GM21367 (cell line): ENCODE measurements around the gene ZDHHC4.

Source experiments
- ATAC-seq: cut with Tn5 transposase; IDR thresholded peaks from one replicate; pipeline ENCODE4 v1.9.1; 2021; ENCODE audit not compliant: unreplicated experiment

The ZDHHC4 gene

GRCh38 chr7:6577369-6578113 is at the start of gene ZDHHC4:
TSS of gene ZDHHC4 (plus strand) at chr7:6577454. CDS start at chr7:6580562, 3,108 bp downstream.
- peak; percentile 94 for ATAC-seq

DNA sequence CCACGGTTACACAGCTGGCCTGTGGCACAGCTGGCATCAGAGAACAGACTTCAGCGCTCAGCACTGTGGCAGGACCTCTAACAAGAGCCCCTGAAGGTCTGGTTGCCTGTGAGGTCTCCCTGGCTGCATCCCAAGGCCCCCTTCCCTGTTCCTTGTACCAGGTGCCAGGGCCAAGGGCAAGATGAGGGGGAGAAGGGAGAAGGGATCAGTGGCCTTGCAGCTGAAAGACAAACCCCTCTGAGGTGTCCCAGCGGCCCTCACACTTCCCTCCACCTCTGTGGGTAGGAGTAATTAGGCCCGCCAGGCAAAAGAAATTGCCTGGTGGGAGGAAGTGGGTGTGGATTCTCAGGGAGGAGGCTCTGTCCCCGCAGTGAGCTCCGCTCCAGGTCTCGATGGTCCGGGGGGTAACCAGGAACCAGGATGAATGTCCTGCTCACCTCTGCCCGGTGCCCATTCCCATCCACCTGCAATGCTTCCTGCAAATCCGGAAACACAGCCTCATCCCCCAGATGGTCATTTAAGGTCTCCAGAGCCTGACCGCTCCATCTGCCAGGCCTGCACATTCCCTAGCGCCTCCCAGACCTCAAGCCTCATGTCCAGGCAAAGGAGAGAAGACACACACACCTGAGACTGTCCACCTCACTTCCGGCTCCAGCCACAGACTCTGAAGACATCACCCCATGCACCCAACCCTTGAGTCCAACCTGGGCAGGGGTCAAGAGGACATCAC is 48.7 kb upstream of the ZDHHC4 start:
- ATAC-seq: no peak

DNA sequence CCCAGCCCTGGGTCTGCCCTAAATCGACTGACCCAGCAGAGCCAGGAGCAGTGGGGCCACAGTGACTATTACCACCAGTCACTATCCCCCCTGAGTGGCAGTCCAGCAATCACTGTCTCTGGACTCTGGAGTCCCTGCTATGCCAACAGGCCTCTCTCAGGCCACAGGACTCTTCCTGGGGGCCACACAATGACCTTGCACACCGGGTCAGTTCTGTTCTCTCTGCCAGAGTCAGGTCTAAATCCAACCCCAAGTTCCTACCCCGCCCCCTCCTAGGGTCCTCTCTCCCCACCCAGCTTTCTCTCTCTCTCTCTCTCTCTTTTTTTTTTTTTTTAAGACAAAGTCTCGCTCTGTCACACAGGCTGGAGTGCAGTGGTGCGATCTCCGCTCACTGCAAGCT is 47.6 kb upstream of the ZDHHC4 start:
- ATAC-seq: no peak

DNA sequence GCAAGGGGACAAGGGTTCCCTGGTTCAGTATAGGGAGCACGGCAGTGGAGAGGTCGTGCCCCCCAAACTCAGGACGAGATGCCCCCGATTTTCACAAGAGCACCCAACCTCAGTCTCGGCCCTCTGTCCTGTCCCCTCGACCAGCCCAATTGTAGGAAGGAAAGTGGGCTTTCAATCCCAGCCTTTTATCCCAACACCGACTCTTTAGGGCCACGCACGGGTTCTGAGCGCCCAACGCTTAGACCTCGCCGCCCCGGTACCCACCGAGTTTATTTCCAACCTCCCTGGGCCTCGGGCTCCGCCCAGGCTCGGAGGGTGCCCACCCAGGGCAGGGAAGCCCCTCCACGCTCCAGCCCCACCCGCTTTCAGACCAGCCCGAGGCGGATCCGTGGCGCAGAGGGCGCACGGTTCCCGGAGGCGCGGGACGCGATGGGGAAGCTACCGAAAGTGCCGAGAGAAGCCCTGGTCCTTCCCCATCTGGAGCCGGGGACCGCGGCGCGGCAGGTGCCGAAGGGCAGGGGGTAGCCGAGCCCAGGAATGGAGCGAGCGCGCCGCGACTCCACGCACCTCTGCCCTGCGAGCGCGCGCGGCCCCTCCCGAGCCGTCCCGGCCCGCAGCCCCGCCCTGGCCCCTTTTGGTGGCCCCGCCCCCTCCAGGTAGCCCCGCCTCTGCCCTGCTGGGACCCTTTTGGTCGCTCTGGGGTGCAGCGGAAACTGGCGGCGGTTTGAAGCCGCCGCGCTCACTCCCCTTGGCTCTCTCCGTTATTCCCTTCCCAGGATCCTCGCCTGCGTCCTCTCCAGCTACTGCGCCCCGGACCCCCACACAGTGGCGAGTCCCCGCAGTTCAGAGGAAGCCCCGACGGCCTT is 46.4 kb upstream of the ZDHHC4 start:
- ATAC-seq: no peak

DNA sequence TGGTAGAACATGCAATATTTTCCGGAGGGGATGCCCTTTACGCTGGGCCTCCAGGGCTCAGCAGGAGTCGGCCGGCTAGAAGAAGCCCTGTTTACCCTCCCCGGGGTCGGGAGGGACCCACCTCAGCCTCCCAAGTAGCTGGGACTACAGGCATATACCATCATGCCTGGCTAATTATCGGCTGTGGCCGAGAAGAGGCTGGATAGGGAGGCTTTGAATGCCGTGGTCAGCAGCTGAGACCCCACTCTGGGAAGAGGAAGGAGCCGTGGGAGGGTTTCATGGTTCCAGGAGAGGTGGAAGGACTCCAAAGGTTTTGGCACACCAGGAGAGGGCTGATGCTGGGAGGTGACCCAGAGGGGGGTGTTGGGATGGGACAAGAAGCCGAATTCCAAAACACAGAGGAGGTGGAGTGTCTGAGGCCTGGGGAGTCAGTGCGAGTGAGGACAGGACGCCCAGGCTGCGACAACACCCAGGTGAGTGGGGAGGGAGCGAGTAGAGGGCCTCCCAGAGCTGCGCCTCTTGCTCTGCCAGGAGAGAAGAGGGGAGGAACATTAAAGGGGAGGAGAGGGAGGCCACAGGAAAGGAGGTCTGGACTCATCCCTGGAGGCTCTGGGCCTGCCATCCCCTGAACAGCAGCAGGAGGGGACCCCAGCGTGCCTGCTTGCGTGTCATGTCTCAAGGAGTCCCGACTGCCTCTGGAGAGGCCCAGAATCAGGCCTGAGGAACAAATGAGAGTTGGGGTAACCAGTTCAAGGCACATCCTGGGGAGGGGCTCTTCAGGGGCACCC is 45.6 kb upstream of the ZDHHC4 start:
- ATAC-seq: no peak

GRCh38 chr7:6532516-6532915 is 44.7 kb upstream of the ZDHHC4 start:
- ATAC-seq: no peak

DNA sequence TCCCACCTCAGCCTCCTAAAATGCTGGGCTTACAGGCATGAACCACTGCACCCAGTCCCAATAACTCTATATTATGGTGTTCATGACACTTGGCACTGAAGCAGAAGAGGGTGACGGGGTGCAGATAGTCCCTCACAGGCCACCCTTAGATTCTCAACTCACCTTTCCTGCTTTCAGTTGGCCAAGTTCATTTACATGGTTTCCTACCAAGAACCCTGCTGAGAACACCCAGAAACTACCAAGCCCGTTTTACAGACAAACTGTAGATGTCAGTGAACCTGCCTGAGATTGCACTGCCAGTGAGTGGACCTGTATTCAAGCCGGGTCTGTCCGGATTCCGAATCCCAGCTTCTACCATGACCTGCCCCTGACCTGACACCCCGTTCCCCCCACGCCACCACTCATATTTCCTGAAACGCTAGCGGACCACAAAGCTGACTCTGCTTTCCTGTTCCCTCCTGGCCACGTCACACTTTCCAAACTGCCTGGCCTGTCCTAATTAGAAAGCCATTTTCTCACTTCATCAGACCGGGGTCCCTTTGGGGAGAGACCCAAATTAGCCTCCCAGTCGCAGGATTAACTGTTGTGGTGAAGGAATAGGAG is 43.3 kb upstream of the ZDHHC4 start:
- ATAC-seq: no peak

GRCh38 chr7:6536262-6537260 is 40.7 kb upstream of the ZDHHC4 start:
- no peak for ATAC-seq

GRCh38 chr7:6542368-6542767 is 34.9 kb upstream of the ZDHHC4 start:
- ATAC-seq: no peak

DNA sequence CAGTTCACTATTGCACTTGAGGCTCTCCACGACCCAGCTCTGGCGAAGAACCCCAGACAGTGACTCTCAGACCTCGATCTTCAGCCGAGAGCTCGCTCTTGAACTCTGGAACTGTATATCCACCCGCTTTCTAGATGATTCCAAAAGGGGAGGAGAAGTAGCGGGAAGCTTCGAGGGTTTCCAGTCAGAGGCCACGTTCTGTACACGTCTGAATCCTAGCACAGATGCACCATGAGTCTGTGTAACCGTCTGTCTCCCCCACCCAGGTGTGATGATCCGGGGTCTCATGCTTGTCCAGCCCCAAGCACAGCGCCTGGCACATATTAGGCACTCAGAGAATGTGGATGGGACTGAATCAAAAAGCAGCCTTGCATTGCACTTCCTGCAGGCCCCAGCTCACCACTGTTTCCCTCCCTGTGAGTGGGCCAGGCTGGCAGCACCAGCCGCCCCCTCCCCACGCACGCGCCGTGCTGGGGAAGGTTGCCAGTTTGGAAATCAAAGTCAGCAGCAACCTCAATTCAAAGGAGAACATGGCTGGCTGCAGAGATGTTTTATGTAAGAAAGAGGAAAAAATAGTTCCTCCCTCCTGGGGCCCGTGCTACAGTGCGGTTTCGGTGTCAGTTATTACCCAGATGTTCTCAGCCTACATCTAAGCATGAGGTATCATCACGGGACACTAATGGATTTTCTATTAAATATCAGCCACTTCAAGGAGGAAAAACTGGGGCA is 31.7 kb upstream of the ZDHHC4 start:
- ATAC-seq: no peak

DNA sequence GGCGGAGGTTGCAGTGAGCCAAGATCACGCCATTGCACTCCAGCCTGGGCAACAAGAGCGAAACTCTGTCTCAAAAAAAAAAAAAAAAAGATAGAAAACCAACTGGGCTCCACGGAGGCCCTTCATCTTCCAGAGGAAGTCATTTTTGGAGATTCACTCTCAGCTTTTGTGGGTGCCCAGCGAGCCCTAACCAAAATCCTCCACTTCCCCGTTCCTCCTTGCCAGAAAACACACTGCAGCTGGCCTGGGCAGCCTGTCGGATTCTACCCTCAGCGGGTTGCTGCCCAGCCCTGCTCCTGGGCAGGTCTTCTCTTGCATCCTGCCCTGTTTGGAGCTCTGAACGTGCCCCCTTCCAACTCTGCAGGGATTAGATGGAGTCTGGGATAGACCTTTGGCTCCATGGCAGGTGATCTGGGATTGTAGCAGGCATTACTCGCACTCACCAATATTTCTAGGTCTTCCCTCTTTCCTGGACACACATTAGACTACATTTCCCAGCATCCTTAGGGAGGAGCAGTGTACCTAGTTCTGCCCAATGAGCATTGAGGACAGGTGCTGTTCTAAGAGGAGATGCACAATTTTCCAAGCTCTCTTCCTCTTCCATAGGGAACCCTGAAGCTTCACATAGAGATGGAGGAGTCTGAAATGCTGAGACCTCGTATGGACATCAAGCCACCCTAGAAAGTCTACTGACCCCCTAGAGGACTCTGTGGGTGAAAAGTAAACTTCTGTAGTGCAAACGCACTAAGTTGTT is 30.6 kb upstream of the ZDHHC4 start:
- ATAC-seq: no peak

GRCh38 chr7:6547400-6547799 is 29.9 kb upstream of the ZDHHC4 start:
- no peak for ATAC-seq

GRCh38 chr7:6551016-6551511 is 26.2 kb upstream of the ZDHHC4 start, which contains the start of gene GRID2IP:
TSS of gene GRID2IP (minus strand) at chr7:6551461. CDS start at chr7:6551436, 25 bp downstream.
- ATAC-seq: no peak

DNA sequence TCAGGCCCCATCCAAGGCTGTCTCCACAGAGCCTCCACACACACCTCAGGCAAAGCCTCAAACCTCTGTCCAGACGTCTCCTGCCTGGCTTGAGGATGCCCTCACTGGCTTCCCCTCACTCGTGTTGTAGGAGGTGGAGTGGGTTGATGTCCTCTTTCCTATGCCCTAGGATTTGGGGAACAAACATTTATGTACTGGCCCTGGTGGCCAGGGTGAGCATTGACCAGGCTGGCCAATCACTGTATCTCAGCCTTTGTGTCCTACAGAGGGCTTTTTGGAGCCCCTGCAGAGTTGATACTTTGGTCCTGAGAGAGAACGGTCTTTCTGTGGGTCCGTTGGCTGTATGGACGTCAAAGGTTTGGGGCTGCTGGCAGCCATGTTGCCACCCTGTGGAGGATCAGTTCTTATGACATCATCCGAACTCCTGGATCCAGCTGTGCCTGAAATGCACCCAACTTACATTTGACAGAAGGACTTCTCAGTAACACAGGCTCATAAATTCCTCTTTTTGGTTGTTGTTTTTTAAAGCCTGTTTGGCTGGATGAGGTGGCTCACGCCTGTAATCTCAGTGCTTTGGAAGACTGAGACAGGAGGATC is 23.7 kb upstream of the ZDHHC4 start:
- ATAC-seq: no peak

DNA sequence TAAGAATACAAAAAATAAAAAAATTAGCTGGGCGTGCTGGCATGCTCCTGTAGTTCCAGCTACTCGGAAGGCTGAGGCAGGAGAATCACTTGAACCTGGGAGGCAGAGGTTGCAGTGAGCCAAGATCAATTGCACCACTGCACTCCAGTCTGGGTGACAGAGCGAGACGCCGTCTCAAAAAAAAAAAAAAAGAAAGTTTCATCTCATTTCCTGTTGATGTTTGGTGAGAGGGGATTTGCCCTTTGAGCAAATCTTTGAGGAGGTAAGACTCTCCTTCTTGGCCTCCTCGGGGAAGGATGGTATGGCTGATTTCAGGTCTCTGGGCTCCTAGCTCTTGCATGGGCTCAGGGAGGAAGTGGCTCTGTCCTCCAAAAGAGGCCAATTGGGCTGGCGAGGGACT is 22.4 kb upstream of the ZDHHC4 start:
- ATAC-seq: no peak

- ATAC-seq: no peak
These were observed 21.1 kb upstream of the ZDHHC4 start for GRCh38 chr7:6556196-6556595.

- no peak for ATAC-seq
These were observed 18.4 kb upstream of the ZDHHC4 start for GRCh38 chr7:6558837-6559236.
